GM21825 (cell line): ENCODE measurements around the gene TBX3.

ENCODE experiments used
- ATAC-seq: cut with Tn5 transposase; IDR thresholded peaks from one replicate; pipeline ENCODE4 v1.9.1; 2021; ENCODE audit warnings: mild to moderate bottlenecking, moderate library complexity; ENCODE audit not compliant: unreplicated experiment

Gene TBX3

DNA sequence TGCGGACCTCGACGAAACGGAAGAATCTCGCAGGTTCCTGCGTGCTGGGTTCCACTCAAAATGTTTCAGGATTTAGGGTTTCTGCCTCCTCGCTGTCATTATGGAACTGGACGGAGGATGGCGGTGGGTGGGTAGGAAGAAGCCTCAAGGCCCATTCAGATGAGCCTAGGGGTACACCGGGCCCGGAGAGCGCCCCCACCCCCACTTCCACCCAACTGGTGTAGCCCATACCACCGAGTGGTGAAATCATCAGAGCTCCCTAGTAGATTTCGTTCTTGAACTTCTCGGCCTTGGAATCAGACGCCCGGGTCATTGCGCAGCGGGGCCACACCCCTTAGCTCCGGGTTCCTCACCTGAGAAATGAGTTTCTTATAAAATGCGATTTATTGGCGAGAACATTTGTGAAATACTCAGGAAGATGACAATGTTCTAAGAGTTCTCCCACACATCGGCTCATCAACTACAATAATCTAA is 13.3 kb upstream of the TBX3 start:
- ATAC-seq = no peak

DNA sequence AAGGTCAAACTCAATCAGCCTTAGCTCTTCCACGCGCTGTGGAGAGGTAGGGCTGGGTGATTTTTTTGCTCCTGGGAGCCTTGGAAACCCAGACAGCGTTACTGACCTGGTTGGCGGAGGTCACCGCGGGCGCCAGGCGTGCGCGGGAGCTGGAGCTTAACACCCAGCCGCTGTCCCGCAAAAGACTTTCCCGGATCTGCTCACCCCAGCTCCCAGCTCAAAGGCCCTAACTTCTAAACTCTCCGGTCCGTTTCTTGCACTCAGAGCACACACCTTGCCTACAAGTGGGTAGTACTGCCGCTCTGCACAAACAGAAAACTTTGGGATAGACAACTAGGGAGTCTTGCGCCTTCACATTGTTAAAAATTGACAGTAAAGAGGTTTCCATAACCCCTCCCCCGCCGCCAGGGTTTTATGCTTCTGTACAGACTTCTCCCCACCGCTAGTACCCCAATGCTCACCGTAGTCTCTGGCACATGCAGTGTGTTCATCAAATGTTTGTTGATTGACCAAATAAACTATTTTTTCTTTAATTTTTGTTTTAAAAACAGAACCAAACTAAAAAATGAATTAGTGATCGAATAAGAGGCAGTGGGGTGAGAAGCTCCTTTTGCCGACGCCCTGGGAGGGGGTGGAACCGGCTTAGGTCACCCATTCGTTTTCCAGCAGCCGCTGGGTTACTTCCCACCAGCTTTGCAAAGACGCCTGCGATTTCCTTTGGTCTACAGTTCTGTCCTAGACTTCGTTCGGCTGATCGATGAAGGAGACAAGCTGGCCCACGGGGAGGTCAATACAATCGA is 12.7 kb upstream of the TBX3 start:
- no peak for ATAC-seq

DNA sequence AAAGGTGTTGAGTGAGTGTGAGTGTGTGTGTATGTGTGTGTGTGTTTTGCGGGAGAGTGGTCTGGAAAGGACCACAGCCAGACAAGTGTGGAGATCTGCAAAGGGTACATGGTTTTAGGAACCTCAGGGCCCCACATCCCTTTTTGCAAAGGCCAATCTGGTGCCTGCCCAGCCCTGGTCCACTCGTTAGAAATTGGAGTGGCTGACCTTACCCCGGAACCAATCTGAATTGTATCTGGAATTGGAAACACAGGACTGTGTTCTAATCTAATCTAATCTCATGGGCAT is 11.3 kb upstream of the TBX3 start:
- ATAC-seq = no peak

DNA sequence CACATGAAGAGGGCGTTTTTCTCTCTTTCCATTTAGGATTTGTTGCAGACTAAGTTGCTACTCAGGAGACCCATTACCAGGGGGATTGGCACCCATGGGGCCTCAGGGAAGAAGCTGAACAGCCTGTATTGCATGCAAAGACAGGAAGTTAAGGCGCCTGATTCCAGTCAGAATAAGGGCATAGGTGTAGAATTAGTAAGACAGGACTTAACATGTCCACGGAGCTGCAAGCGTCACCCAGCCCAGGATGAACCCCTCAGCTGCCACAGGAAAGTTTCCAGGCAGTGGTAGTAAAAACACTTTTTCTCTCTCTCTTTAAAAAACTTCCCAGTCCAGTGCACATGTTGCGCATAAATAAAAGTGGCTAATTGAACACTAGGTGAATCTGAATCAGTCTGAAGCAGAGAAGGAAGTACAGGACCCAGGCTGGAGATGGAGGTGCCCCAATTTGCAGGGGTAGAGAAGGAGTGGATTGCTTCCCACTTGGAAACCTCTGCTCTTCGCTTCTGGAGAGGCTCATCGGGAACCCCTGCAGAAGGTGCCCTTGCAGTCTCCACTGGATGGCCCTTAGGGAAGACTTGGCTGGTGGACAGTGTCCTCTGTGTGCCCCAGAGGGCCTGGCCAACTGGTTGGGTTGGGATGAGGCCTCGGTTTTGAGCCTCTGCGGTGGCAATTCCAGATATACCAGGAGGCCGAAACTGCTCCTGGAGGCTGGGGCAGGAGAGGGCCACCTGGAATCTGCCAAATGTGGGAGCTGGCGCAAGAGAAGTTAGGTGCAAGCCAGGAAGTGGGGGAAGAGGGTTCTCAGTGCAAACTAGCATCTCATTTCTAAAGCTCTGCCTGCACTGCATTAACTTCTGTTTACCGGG is 10.7 kb upstream of the TBX3 start:
- no peak for ATAC-seq

DNA sequence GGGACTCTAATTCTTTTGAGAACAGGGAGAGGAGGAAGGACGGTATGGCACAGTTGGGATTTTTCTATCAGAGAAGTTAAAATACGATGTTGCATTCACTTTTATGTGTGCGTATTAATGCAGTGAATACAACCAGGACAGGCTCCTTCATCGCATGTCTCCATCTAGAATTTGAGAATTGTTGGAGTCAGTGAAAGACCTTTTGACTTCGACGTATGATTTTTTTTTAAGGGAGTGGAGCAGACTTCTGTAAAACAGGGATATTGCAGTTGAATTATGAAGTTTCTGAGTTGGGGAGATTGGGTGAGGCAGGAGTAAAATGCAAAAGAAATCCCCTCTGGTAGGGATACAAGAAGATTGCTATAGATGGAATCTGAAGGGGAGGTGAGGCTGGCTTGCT is 9.6 kb upstream of the TBX3 start:
- ATAC-seq = no peak

DNA sequence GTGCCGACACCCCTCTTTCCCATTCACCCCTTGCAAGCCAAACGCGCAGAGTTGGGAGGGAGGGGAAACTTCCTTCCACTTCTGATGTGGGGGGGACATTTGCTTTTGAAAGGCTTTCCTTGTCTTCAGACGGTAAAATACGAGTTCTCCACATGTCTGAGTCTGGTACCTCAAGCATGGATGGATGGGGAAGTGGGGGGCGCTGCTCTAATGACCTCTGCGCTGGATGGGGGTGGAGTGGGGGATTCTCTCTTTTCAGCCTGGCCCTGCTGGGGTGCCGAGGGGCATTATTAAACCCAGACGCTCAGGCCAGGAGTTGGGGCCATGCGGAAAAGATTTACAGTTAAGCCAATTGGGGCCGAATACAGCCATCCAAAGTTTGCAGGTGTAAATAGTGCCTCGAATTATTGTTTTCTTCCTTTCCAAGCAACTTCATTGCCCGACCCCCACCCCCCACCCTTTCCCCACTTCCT is 9.1 kb upstream of the TBX3 start:
- no peak for ATAC-seq

DNA sequence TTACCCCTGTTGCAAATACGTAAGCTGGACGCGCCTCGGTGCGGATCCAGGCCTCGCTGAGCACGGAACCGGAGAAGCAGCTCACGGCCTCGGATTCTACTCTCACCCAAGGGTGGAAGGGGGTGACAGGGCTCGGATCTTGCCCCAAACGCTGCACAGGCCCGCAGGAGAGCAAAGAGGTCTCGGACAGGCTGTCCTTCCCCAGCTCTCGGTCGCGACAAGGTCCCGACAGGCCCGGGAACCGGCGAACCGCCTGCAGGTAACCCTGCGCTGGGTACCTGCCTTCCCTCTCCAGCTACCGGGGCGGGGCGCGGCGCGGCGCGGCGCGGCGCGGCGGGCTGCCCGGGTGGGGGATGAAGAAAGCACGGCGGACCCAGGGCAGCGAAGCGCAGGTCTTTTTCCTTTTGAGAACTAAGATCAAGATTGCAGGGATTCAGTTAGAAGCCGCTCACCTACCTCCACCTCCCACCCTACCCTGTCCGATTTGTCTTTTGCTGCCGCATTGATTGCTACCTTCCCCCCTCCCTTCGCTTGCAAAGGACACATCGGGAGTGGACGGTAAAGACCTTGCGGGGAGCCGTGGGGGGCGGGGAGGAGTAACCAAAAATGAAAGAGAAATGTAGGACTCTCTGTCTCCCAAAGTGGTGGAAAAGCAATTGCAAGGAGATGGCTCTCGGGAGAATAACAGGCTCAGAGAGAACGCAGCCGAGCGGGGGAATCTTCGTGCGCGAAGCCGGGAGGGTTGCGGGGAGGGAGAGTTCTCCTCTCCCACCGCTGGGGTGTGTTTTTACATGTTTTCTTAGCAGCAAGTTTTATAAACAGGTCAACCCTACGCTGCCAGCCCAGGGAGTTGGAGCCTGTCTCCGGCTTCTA is 8.4 kb upstream of the TBX3 start:
- no peak for ATAC-seq

DNA sequence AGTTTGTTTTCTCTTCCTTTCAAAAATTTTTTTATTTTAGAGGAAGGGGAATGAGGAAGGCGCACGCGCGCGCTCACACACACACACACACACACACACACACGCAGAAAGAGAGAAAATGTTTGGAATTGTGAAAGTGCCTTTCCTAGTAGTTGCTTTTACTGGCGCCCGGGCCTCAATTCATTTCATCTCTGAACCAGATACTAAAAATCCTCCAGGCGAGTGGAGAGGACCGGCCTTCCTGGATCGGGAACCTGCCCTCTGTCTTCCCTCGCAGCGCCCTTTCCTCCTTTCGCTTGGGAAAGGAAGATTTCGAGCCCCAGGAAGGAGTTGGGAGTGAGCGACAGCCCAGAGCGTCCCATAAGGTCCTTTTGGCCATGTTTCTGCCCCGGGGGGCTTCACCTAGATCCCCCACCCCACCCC is 7.8 kb upstream of the TBX3 start:
- ATAC-seq = no peak

DNA sequence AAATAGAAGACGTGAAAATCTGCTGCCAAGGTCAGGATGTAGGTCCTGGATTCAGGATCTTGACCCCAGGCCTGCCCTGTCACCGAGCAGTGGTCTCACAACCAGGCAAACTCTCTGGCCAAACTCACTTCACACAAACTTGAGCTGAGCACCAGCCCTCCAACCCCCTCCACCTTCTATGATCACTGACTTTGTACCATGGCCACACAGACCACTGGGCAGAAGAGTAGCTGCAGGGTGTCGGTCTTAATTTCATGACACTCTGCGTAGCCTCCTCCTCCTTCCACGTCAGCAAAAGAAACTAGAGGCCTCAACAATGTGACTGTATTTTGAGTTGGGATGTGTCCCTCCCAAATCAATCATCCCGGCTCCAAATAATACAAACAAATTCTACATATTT is 7.2 kb upstream of the TBX3 start:
- ATAC-seq = no peak

DNA sequence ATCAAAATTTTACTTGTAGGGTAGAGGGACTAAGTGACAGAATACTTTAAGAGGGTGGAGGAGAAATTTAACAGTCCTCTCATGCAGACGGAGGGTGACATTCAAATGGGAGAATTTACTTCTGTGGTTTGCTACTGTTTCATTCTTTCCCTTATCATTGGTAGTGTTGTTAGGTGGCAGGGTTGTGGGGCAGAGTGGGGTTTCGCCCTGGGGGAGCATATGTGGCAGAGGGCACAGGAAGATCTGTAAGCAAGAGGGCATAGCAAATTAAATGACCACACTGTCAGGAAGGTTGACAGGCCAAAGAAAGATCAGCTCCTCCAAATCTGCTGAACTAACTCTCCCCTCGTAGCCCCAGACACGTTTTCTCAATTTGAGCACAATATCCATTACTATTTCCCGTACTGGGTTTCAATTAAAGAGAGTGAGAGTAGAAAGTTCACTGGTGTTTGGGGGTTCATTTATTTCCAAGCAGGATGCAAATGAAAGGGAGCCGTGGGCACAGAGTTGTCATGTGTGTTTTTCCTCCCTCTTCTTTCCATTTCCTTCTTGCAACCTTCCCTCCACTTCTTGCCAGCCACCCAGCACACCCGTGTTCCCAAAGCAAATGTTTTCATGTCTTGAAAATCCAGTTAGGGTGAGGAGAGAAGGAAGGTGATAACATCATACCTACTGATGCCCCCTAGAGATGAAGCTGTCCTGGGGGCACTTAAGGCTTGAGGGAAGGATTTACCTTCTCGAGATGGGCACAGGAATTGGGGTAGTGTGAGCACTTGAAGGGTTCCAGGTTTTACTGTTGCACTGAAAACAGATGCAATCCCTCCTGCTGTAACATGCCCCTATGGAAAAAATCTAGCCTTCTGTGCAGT is 6.5 kb upstream of the TBX3 start:
- ATAC-seq = no peak

DNA sequence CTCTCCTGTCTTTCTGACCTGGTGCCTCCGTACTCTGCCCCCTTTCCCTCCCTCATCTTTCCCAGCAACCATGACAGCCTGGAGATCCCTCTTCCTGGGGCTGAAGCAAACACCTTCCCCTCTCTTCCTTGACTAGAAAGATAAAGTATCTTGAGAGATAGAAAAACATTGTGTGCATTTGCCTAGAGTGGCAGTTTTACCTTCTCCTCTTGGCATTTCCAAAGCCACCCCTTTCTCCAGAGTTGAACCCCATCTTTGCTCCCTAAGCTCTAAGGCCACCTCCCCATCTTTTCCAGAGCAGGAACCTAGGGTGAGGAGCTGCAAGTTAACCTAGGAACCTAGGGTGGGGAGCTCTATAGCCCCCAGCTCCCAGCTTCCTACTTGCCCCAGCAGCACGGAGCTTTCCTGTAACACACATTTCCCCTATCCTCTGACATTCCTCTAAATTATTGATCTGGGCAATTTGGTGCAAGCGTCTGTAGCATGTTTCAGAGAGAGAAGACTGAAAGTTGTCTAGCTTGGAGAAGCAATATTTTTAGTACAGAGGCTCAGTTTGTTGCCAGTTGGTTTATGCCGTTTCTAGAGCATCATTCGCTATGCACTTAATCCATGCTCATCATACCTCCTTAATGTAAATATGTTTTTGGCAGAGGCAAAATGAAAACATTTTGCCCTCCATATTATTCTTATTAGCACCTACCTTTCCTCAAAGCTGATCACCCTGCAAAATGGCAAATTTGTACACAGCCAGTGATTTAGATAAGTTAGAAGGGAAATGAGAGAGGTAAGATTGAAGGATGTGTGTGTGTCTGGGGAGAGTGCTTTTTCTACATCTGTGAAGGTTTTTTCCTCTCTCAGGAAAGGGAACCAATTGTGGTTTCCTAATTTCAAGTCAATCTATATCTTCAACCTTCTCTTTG is 5.4 kb upstream of the TBX3 start:
- ATAC-seq = no peak

DNA sequence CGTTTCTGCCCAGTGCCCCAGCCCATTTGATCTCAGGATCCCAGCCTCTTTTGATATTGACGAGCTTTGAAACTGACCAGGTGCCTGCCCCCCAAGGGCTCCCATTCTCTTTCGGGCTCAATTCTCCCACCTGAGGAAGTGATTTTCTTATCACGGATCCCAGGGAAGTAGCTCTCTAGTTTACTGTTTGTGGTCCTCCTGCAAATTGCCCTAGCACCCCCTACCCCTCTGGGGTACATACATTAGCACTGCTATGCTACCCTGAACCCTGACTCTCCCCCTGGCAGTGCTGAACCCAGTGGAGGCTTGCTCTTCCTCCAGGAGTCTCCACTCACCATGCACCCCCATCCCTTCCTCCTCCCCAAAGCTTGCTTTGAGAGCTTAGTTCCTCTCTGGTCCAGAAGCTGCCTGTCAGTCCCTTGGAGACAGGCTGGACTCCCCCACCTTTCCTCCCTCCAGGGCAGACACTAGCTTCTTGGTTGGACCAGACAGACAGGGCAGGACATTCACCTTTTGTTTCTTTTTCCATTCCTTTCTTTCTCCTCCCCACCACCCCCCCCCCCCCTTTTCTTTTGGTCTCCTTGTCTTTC is 4.4 kb upstream of the TBX3 start:
- ATAC-seq = no peak

DNA sequence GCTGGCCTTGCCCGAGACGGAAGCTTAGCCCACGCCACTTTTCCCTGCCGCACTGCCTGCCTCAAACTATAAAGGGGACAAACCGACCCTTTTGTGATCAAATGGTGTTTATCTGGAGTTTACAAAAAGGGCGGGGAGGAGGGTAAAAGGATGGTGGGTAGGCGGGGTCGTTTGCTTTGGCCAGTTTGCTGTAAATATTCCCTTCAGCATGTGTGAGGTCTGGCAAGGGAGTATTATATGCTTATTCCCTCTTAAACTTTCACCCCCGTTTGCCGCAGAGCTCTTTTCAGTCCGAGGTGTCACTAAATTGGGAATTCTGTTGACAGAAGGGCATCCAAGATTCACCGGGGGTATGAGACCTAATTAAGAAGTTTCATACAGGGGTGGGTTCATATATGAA is 3.8 kb upstream of the TBX3 start:
- no peak for ATAC-seq

DNA sequence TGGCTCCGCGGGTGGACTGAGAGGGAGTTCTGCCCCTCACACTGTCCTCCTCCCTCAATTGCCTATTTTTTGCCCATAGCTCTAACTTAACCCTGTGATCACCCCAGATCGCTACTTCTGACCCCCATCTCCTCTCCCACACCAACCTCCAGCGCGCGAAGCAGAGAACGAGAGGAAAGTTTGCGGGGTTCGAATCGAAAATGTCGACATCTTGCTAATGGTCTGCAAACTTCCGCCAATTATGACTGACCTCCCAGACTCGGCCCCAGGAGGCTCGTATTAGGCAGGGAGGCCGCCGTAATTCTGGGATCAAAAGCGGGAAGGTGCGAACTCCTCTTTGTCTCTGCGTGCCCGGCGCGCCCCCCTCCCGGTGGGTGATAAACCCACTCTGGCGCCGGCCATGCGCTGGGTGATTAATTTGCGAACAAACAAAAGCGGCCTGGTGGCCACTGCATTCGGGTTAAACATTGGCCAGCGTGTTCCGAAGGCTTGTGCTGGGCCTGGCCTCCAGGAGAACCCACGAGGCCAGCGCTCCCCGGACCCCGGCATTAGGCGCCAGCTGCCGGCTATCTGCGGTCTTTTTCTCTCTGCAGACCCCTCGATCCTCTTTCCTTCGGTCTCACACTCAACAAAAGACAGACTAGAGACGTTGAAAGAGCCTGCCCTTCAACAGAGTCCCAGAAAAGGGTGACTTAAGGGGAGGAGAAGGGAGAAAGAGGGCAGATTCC is 3.0 kb upstream of the TBX3 start:
- ATAC-seq = no peak

DNA sequence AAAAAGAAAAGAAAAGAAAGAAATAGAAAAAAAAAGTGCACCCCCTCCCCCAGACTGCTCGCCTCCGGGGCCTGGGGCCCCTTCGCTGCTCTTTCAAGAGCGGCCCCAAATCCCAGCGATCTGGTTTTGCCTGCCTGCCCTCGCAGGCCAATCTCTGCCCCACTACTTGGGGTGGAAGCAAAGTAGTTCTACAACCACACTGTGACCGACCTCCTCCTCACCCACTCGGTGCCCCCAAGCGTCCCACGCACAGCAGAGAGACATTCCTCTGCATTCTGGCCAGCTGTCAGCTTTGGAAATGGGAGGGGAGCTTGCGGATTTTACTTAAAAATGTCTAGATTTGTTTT is 2.4 kb upstream of the TBX3 start:
- no peak for ATAC-seq

DNA sequence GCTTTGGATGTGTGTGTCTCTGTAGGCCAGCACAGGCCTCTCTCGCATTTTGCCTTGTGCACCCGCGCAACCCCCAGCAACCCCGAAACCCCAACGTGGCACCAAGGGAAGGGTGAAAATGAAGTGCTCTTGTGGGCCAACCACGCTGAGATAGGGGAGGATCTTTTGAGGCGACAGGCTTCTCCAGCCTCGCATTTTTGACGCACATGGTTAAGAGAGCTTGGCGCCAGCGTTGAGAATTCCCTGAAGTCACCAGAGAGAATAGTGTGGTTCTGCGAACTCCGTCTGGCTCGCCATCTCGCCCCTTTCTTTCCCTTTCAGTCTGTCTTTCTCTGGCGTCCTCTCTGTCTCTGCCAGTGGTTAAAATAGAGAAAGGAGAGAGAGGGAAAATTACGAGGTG is 1.9 kb upstream of the TBX3 start:
- ATAC-seq = no peak

DNA sequence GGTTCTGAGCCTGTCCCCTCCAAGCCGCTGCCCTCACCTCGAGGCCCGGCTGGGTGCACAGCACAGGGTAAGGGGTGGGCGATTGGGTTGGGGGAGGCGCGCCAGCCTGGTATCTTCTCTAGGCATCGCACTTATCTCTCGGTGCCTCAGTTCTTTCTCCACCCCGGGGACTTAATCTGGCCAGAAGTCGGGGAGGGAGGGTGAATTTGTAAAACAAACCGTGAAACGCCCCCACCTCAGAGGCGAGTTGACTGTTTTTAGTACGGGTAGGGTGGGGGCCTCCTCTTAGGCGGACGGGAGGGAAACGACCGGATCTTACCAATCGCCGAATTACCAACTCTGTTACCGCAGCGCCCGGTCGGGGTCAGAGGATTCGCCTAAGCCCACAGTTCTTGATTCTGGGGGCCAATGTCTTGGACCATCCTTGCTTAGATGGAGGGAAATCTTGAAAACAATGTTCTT is 1.4 kb upstream of the TBX3 start:
- no peak for ATAC-seq

DNA sequence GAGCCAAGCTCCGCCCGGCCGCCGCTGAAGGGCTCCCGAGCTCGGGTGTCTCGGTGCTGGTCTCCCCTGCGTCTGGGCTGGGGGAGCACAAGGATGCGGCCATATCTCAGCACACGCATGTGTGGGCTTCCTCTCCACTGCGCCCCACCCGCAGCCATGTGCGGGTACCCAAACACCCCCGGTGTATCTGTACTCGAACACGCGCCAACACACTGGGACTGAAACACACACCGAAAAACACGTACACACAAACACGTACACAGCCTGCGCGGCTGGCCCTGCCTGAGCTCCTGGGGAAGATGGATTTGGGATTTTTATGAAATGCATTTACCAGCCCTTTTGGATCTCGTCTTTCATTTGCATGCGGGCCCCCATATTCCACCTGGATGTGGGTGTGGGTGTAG is 897 bp upstream of the TBX3 start:
- no peak for ATAC-seq
